ENCODE results near the gene CNDP1. TPM values are rescaled to one million over a fixed set of nuclear protein-coding genes. Genes with fewer than 3 reads are reported as not detected.
A peak's percentile ranks its signal among the peaks of the same experiment; 100 is the strongest.

CNDP1 gene, protein sequence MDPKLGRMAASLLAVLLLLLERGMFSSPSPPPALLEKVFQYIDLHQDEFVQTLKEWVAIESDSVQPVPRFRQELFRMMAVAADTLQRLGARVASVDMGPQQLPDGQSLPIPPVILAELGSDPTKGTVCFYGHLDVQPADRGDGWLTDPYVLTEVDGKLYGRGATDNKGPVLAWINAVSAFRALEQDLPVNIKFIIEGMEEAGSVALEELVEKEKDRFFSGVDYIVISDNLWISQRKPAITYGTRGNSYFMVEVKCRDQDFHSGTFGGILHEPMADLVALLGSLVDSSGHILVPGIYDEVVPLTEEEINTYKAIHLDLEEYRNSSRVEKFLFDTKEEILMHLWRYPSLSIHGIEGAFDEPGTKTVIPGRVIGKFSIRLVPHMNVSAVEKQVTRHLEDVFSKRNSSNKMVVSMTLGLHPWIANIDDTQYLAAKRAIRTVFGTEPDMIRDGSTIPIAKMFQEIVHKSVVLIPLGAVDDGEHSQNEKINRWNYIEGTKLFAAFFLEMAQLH
- total RNA-seq (2014; rRNA removed; shearing (Covaris generic); ENCODE audit: low replicate concordance) = 0.11 TPM in 1 of 2 replicates, not detected in the other

DNA sequence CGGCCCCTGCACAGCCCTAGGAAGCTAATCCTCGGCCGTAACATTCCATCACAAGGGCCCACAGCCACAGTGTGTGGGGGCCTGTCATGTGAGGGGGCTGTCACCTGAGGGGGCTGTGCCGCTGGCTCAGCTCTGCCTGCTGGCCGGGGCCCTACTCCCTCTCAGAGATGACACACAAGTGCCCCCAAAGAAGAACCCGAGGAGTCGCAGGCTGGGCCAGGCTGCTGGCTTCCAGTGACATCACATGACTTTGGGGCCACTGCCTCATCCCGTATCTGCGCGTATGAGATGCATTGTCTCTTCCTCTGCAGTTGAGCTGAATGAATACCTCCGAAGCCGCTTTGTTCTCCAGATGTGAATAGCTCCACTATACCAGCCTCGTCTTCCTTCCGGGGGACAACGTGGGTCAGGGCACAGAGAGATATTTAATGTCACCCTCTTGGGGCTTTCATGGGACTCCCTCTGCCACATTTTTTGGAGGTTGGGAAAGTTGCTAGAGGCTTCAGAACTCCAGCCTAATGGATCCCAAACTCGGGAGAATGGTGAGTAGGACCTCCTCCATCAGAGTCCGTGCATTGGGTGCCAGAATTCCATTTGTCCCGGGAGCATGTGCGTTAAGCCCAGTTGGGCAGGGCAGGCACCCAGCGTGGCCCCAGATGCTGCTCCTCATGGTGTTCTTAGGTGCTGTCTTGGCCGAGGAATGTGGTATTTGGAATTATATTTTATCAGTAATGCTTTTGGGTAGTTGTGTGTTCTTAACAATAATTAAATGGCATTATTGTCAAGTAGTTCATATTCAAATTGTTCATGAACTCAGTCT, at the start of gene CNDP1:
CNDP1 (plus strand) TSS at position 351 of the 820 bp plus-strand sequence; CDS start at position 519, 168 bp downstream.
- Histone ChIP-seq H3K36me3 (ENCODE audit: insufficient read depth, low read length) (no peaks in the 10 kb centered on the region), H2AFZ (ENCODE audit: low read length) (no peak within 1 kb of the TSS), H4K20me1 (ENCODE audit: insufficient read depth, low read depth, low read length) (no peaks in the 10 kb centered on the region), H3K27me3 (ENCODE audit: low read length) (no peaks in the 10 kb centered on the region), H3K9me3 (ENCODE audit: low read length) (no peaks in the 10 kb centered on the region), H3K9me2 (replicated peaks; ENCODE audit: insufficient read depth, low read length) (no peaks in the 10 kb centered on the region), H3K79me2 (ENCODE audit: low read length) (no peaks in the 10 kb centered on the region), H3K27ac (ENCODE audit: low read length) (no peak within 1 kb of the TSS), H3K4me2 (ENCODE audit: low read depth, low read length, poor library complexity, severe bottlenecking) (no peak within 1 kb of the TSS), H3K9ac (ENCODE audit: low read length) (no peak within 1 kb of the TSS), H3K4me1 (ENCODE audit: low read length) (peaks cover 3% of the 10 kb centered on the region; the same call in 1 of the 2 replicates), H3K4me3 (ENCODE audit: low read length) (no peak within 1 kb of the TSS)
- no peak for DNase-seq

DNA sequence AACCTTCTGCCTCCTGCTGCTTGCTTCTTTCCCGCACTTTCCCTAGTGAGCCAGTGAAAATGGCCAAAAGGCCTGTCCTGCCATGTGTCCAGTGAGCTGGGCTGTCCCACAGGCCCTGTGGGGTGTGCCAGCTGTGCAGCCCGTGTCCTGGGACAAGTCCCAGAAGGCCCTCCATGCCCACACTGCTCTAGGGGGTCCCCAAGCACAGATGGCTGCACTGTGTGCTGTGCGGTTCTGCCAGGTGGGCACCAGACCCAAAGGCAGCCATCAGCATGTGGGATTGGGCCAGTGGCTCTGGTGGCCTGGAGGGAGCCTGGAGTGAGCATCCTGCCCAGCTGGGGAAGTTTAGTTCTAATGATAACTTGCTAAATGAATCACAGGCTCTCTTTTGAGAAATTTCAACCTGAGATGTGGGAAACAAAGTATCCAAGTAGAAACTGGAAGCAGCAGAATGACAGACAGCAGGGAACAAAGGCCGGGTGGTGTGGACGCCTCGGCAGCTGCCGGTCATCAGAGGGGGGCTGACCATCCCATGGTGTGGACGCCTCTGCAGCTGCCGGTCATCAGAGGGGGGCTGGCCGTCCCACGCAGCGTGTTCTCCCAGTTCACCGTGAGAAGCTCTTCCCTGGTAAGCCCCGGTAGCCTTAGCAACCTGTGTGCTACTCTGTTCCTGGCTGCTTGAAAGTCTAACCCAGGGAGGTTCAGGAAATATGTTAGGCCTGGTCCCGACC, 48.0 kb upstream of the CNDP1 start:
- no peak overlapping the region for H2AFZ ChIP-seq (ENCODE audit: low read length)
- no peaks in the 10 kb centered on the region for H4K20me1 ChIP-seq (ENCODE audit: insufficient read depth, low read depth, low read length)
- no peak overlapping the region for H3K27ac ChIP-seq (ENCODE audit: low read length)
- no peak overlapping the region for H3K9ac ChIP-seq (ENCODE audit: low read length)
- no peak overlapping the region for H3K4me3 ChIP-seq (ENCODE audit: low read length)
- no peaks in the 10 kb centered on the region for H3K4me1 ChIP-seq (ENCODE audit: low read length)
- H3K27me3 ChIP-seq (ENCODE audit: low read length) = no peaks in the 10 kb centered on the region
- H3K79me2 ChIP-seq (ENCODE audit: low read length) = no peaks in the 10 kb centered on the region
- no peak for DNase-seq
- no peaks in the 10 kb centered on the region for H3K9me3 ChIP-seq (ENCODE audit: low read length)
- H3K4me2 ChIP-seq (ENCODE audit: low read depth, low read length, poor library complexity, severe bottlenecking) = no peak overlapping the region
- no peaks in the 10 kb centered on the region for H3K36me3 ChIP-seq (ENCODE audit: insufficient read depth, low read length)
- no peaks in the 10 kb centered on the region for H3K9me2 ChIP-seq (replicated peaks; ENCODE audit: insufficient read depth, low read length)

DNA sequence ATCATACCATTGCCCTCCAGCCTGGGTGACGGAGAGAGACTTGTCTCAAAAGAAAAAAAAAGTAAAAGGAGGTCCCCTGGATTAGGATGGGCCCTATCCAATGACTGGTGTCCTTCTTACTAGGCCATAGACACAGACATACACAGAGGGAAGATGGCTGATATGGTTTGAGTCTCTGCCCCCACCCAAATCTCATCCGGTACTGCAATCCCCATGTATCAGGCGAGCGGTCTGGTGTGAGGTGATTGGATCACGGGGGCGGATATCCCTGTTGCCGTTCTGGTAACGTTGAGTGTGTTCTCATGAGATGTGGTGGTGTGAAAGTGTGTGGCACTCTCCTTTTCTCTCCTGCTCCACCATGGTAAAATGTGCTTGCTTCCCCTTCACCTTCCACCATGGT, 45.9 kb upstream of the CNDP1 start:
- no peak overlapping the region for H3K4me2 ChIP-seq (ENCODE audit: low read depth, low read length, poor library complexity, severe bottlenecking)
- no peaks in the 10 kb centered on the region for H4K20me1 ChIP-seq (ENCODE audit: insufficient read depth, low read depth, low read length)
- no peaks in the 10 kb centered on the region for H3K9me2 ChIP-seq (replicated peaks; ENCODE audit: insufficient read depth, low read length)
- H3K4me1 ChIP-seq (ENCODE audit: low read length) = no peaks in the 10 kb centered on the region
- no peak overlapping the region for H3K27ac ChIP-seq (ENCODE audit: low read length)
- no peaks in the 10 kb centered on the region for H3K9me3 ChIP-seq (ENCODE audit: low read length)
- H3K4me3 ChIP-seq (ENCODE audit: low read length) = no peak overlapping the region
- DNase-seq = no peak
- no peak overlapping the region; the same call in 1 of the 2 replicates for H2AFZ ChIP-seq (ENCODE audit: low read length)
- no peak overlapping the region for H3K9ac ChIP-seq (ENCODE audit: low read length)
- H3K27me3 ChIP-seq (ENCODE audit: low read length) = peaks cover 3% of the 10 kb centered on the region; the same call in 1 of the 2 replicates
- H3K36me3 ChIP-seq (ENCODE audit: insufficient read depth, low read length) = no peaks in the 10 kb centered on the region
- no peaks in the 10 kb centered on the region for H3K79me2 ChIP-seq (ENCODE audit: low read length)

DNA sequence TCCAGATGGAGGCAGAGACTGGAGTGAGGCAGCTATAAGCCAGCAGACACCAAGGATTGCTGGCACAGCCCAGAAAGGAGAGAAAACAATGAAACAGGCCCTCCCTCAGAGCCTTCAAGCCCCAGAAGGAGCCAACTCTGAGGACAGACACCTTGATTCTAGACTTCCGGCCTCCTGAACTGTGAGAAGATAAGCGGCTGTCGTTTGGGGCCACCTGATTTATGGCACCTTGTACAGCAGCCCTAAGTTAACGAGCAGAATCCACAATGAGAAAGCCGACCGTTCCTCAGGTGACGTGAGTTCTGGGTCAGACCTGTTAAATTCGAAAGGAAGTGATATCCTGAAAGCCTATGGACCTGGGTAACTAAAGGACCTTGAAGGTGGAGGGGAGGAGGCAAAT, 45.4 kb upstream of the CNDP1 start:
- no peaks in the 10 kb centered on the region for H3K9me2 ChIP-seq (replicated peaks; ENCODE audit: insufficient read depth, low read length)
- no peak overlapping the region for H3K4me2 ChIP-seq (ENCODE audit: low read depth, low read length, poor library complexity, severe bottlenecking)
- no peaks in the 10 kb centered on the region for H3K79me2 ChIP-seq (ENCODE audit: low read length)
- no peaks in the 10 kb centered on the region for H4K20me1 ChIP-seq (ENCODE audit: insufficient read depth, low read depth, low read length)
- H3K9ac ChIP-seq (ENCODE audit: low read length) = no peak overlapping the region
- no peaks in the 10 kb centered on the region for H3K36me3 ChIP-seq (ENCODE audit: insufficient read depth, low read length)
- H3K27me3 ChIP-seq (ENCODE audit: low read length) = peaks cover 3% of the 10 kb centered on the region; the same call in 1 of the 2 replicates
- H3K4me1 ChIP-seq (ENCODE audit: low read length) = no peaks in the 10 kb centered on the region
- no peak for DNase-seq
- H2AFZ ChIP-seq (ENCODE audit: low read length) = no peak overlapping the region; the same call in 1 of the 2 replicates
- no peaks in the 10 kb centered on the region for H3K9me3 ChIP-seq (ENCODE audit: low read length)
- H3K27ac ChIP-seq (ENCODE audit: low read length) = no peak overlapping the region
- no peak overlapping the region for H3K4me3 ChIP-seq (ENCODE audit: low read length)

DNA sequence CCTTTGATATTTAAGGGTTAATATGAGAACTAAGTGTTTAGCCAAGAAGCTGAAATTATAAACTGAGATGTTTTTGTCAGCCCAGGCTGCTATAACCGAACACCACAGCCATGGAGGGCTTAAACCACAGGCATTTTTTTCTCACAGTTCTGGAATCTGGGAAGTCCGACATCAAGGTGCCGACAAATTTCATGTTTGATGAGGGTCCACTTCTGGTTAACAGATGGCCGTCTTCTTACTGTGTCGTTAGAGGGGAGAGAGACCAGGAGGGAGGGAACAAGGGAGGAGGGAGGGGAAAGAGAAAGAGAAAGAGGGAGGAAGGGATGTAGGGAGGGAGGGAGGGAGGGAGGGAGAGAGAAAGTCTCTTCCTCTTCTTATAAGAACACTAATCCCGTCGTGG, 44.6 kb upstream of the CNDP1 start:
- no peak overlapping the region for H3K4me3 ChIP-seq (ENCODE audit: low read length)
- H3K9me3 ChIP-seq (ENCODE audit: low read length) = no peaks in the 10 kb centered on the region
- no peaks in the 10 kb centered on the region for H4K20me1 ChIP-seq (ENCODE audit: insufficient read depth, low read depth, low read length)
- H2AFZ ChIP-seq (ENCODE audit: low read length) = no peak overlapping the region
- H3K4me1 ChIP-seq (ENCODE audit: low read length) = no peaks in the 10 kb centered on the region
- peaks cover 3% of the 10 kb centered on the region; the same call in 1 of the 2 replicates for H3K27me3 ChIP-seq (ENCODE audit: low read length)
- H3K9me2 ChIP-seq (replicated peaks; ENCODE audit: insufficient read depth, low read length) = no peaks in the 10 kb centered on the region
- no peak for DNase-seq
- no peaks in the 10 kb centered on the region for H3K79me2 ChIP-seq (ENCODE audit: low read length)
- H3K27ac ChIP-seq (ENCODE audit: low read length) = no peak overlapping the region
- no peak overlapping the region for H3K9ac ChIP-seq (ENCODE audit: low read length)
- H3K36me3 ChIP-seq (ENCODE audit: insufficient read depth, low read length) = no peaks in the 10 kb centered on the region
- no peak overlapping the region for H3K4me2 ChIP-seq (ENCODE audit: low read depth, low read length, poor library complexity, severe bottlenecking)

DNA sequence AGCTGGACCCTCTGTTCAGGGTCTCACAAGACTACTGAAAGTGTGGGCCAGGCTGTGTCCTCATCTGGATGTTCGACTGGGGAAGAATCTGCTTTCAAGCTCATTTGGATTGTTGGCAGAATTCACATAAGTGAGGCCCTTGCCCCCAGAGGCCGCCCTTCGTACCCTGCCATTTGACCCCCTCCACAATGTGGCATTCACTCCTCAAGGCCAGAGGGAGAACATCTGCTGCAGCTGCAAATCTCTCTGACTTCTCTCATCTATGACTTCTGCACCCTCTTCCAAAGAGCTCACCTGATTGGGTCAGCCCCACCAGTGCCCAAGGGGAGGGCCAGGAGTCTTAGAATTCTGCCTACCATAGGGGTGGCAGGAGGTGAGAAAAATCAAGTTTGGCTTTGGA, 42.0 kb upstream of the CNDP1 start:
- Histone ChIP-seq H3K9me2 (replicated peaks; ENCODE audit: insufficient read depth, low read length) (no peaks in the 10 kb centered on the region), H3K9me3 (ENCODE audit: low read length) (no peaks in the 10 kb centered on the region), H3K4me2 (ENCODE audit: low read depth, low read length, poor library complexity, severe bottlenecking) (no peak overlapping the region), H3K27ac (ENCODE audit: low read length) (no peak overlapping the region), H3K27me3 (ENCODE audit: low read length) (peaks cover 3% of the 10 kb centered on the region; the same call in 1 of the 2 replicates), H3K36me3 (ENCODE audit: insufficient read depth, low read length) (no peaks in the 10 kb centered on the region), H3K79me2 (ENCODE audit: low read length) (peaks cover 11% of the 10 kb centered on the region), H3K4me1 (ENCODE audit: low read length) (peaks cover 9% of the 10 kb centered on the region), H3K4me3 (ENCODE audit: low read length) (no peak overlapping the region), H2AFZ (ENCODE audit: low read length) (no peak overlapping the region), H3K9ac (ENCODE audit: low read length) (no peak overlapping the region), H4K20me1 (ENCODE audit: insufficient read depth, low read depth, low read length) (no peaks in the 10 kb centered on the region)
- no peak for DNase-seq

DNA sequence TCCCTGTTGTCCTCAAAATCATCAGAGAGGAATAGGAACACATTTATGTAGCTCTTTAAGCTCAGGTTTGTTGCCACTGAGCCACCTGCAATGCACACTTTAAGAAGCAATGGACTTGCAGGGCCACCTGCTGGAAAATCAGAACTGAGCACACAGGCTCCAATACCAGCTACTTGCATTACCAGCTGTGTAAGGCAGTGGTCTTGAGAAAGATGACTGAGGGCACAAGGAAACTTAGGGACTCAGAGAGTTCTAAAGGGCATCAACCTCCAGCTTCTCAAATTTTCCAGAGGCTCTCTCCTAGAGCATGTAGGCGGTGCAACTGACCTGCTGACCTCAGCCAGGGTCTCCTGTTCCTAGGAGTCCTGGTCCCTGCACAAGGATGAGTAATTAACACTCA, 40.6 kb upstream of the CNDP1 start:
- H2AFZ ChIP-seq (ENCODE audit: low read length) = no peak overlapping the region
- H3K9me2 ChIP-seq (replicated peaks; ENCODE audit: insufficient read depth, low read length) = no peaks in the 10 kb centered on the region
- H4K20me1 ChIP-seq (ENCODE audit: insufficient read depth, low read depth, low read length) = no peaks in the 10 kb centered on the region
- H3K36me3 ChIP-seq (ENCODE audit: insufficient read depth, low read length) = no peaks in the 10 kb centered on the region
- H3K27me3 ChIP-seq (ENCODE audit: low read length) = peaks cover 3% of the 10 kb centered on the region; the same call in 1 of the 2 replicates
- peaks cover 23% of the 10 kb centered on the region for H3K4me1 ChIP-seq (ENCODE audit: low read length)
- H3K9ac ChIP-seq (ENCODE audit: low read length) = no peak overlapping the region
- DNase-seq = peak; percentile 90
- peaks cover 24% of the 10 kb centered on the region for H3K79me2 ChIP-seq (ENCODE audit: low read length)
- H3K4me3 ChIP-seq (ENCODE audit: low read length) = no peak overlapping the region
- no peak overlapping the region for H3K4me2 ChIP-seq (ENCODE audit: low read depth, low read length, poor library complexity, severe bottlenecking)
- H3K27ac ChIP-seq (ENCODE audit: low read length) = no peak overlapping the region
- H3K9me3 ChIP-seq (ENCODE audit: low read length) = no peaks in the 10 kb centered on the region

All from Karpas-422 (cell line).